CD4-positive, CD25-positive, alpha-beta regulatory T cell (primary cell): Measurements from ENCODE around the gene LRRC3C. TPM values are rescaled to one million over a fixed set of nuclear protein-coding genes. Genes with fewer than 3 reads are reported as not detected.

Source experiments
- ATAC-seq, 2 donors: fragments of 150-1000 bp; cut with Tn5 transposase; one replicate each; pipeline ENCODE4 v1.10.0; 2021; ENCODE audit warnings: low read depth in 2 of 2, moderate number of reproducible peaks in 2 of 2, moderate library complexity in 1 of 2
- DNase-seq, 3 donors: peaks; one replicate each; pipeline versions ENCODE4 v3.0.0 to v3.0.0-alpha.2; 2012 to 2022; ENCODE audit warnings: mixed read lengths in 1 of 3
- H3K27ac ChIP-seq: one replicate; pipeline ENCODE4 v1.7.0; 2013; ENCODE audit warnings: mild to moderate bottlenecking, low read length; ENCODE audit not compliant: insufficient read depth, poor library complexity, severe bottlenecking
- H3K27me3 ChIP-seq: one replicate; pipeline ENCODE4 v1.7.0; 2013; ENCODE audit warnings: low read length; ENCODE audit not compliant: control insufficient read depth, insufficient read depth
- H3K36me3 ChIP-seq: one replicate; pipeline ENCODE4 v1.7.0; 2013; ENCODE audit warnings: mild to moderate bottlenecking, low read length, moderate library complexity; ENCODE audit not compliant: control insufficient read depth, insufficient read depth
- H3K4me1 ChIP-seq: 2 replicates; pipeline ENCODE4 v1.7.0; 2013; ENCODE audit warnings: mild to moderate bottlenecking, low read length; ENCODE audit not compliant: insufficient read depth, control insufficient read depth, poor library complexity, severe bottlenecking
- H3K4me3 ChIP-seq: one replicate; pipeline ENCODE4 v1.7.0; 2013; ENCODE audit warnings: low read depth, mild to moderate bottlenecking, low read length, moderate library complexity
- H3K9me3 ChIP-seq, 2 experiments: 1 replicate in 1 of 2; 2 replicates in 1 of 2; pipeline ENCODE4 v1.7.0; 2013; ENCODE audit warnings: low read length in 2 of 2, mild to moderate bottlenecking in 1 of 2, moderate library complexity in 1 of 2; ENCODE audit not compliant: control insufficient read depth in 2 of 2
- H3K27ac Mint-ChIP-seq, 3 donors: one replicate each; pipeline ENCODE4 v1.8.0; 2020 to 2022; ENCODE audit warnings: mild to moderate bottlenecking in 3 of 3, mixed read lengths in 3 of 3, moderate library complexity in 2 of 3
- H3K27me3 Mint-ChIP-seq: one replicate; pipeline ENCODE4 v1.8.0; 2022; ENCODE audit warnings: mild to moderate bottlenecking, mixed read lengths
- H3K36me3 Mint-ChIP-seq: one replicate; pipeline ENCODE4 v1.8.0; 2020; ENCODE audit warnings: mixed read lengths
- H3K4me1 Mint-ChIP-seq, 4 donors: one replicate each; pipeline ENCODE4 v1.8.0; 2020 to 2022; ENCODE audit warnings: mixed read lengths in 4 of 4, mild to moderate bottlenecking in 1 of 4
- H3K4me3 Mint-ChIP-seq, 4 donors: one replicate each; pipeline ENCODE4 v1.8.0; 2020 to 2022; ENCODE audit warnings: mild to moderate bottlenecking in 4 of 4, mixed read lengths in 4 of 4, moderate library complexity in 3 of 4
- H3K9me3 Mint-ChIP-seq, 7 donors: one replicate each; pipeline ENCODE4 v1.8.0; 2020 to 2022; ENCODE audit warnings: mixed read lengths in 7 of 7, mild to moderate bottlenecking in 3 of 7, moderate library complexity in 2 of 7
- polyA plus RNA-seq, 4 donors: library from polyadenylated mRNA; unstranded; fragments of 300-500 nt; fragmentation: Illumina TruSeq; gene quantifications; one replicate each; pipeline ENCODE4 v1.2.3, GENCODE V29; 2021
- total RNA-seq: library from RNA; stranded (reverse); gene quantifications from one replicate; pipeline ENCODE4 v1.2.3, GENCODE V29; 2022

Gene LRRC3C
- total and polyA plus RNA-seq, 5 donors from 2014 or later, result 0.38 TPM; not detected in 4

- H3K4me1 Mint-ChIP-seq, result peaks cover 0 to 40% (median 13%) of the 10 kb centered on the region in 4 donors
- H3K27me3 ChIP-seq, result no peaks in the 10 kb centered on the region
- H3K9me3 Mint-ChIP-seq, result no peaks in the 10 kb centered on the region
- peak; percentile 85 to 86 for ATAC-seq
- H3K27ac ChIP-seq, result peak overlapping the region; percentile 67
- H3K4me1 ChIP-seq, result peaks cover 23% of the 10 kb centered on the region
- DNase-seq, result peak; percentile 87 to 94 (median 92)
- H3K27me3 Mint-ChIP-seq, result peaks cover 4% of the 10 kb centered on the region
- H3K36me3 ChIP-seq, result no peaks in the 10 kb centered on the region
- H3K27ac Mint-ChIP-seq, result peak overlapping the region; percentile 54 to 92 (median 85)
- H3K4me3 Mint-ChIP-seq, result peak overlapping the region; percentile 66 to 92 (median 86)
- H3K36me3 Mint-ChIP-seq, result no peaks in the 10 kb centered on the region
- H3K9me3 ChIP-seq, result no peaks in the 10 kb centered on the region
- H3K4me3 ChIP-seq, result peak overlapping the region; percentile 62
These were observed 25.3 kb downstream of the LRRC3C start for GRCh38 chr17:39952680-39953470.

- DNase-seq (no peak), ATAC-seq (no peak)
- peak overlapping the region; percentile 62 for H3K4me3 ChIP-seq
- H3K27me3 ChIP-seq, result no peaks in the 10 kb centered on the region
- H3K9me3 Mint-ChIP-seq, result no peaks in the 10 kb centered on the region
- peak overlapping the region; percentile 66 to 92 (median 86) for H3K4me3 Mint-ChIP-seq
- no peaks in the 10 kb centered on the region for H3K36me3 Mint-ChIP-seq
- H3K27me3 Mint-ChIP-seq, result peaks cover 4% of the 10 kb centered on the region
- H3K4me1 Mint-ChIP-seq, result peaks cover 0 to 34% (median 11%) of the 10 kb centered on the region in 4 donors
- no peaks in the 10 kb centered on the region for H3K9me3 ChIP-seq
- H3K27ac ChIP-seq, result peak overlapping the region; percentile 67
- H3K36me3 ChIP-seq, result no peaks in the 10 kb centered on the region
- H3K4me1 ChIP-seq, result peaks cover 18% of the 10 kb centered on the region
- peak overlapping the region; percentile 54 to 92 (median 85) for H3K27ac Mint-ChIP-seq
These were observed 25.9 kb downstream of the LRRC3C start for GRCh38 chr17:39953471-39953888.

GRCh38 chr17:39954876-39955275, 27.3 kb downstream of the LRRC3C start:
- DNase-seq (no peak), ATAC-seq (no peak)
- no peak overlapping the region for H3K4me3 ChIP-seq
- H3K27ac Mint-ChIP-seq, result peak overlapping the region in 1 of 3 donors; percentile 59
- peaks cover 5 to 26% (median 13%) of the 10 kb centered on the region in 4 donors for H3K4me1 Mint-ChIP-seq
- H3K36me3 Mint-ChIP-seq, result no peaks in the 10 kb centered on the region
- no peaks in the 10 kb centered on the region for H3K9me3 ChIP-seq
- H3K9me3 Mint-ChIP-seq, result no peaks in the 10 kb centered on the region
- no peak overlapping the region for H3K27ac ChIP-seq
- no peaks in the 10 kb centered on the region for H3K36me3 ChIP-seq
- peak overlapping the region in 1 of 4 donors; percentile 43 for H3K4me3 Mint-ChIP-seq
- no peaks in the 10 kb centered on the region for H3K27me3 ChIP-seq
- peaks cover 19% of the 10 kb centered on the region for H3K4me1 ChIP-seq
- peaks cover 4% of the 10 kb centered on the region for H3K27me3 Mint-ChIP-seq

GRCh38 chr17:39955726-39956225, 28.2 kb downstream of the LRRC3C start:
- Mint-ChIP-seq H3K9me3 (no peaks in the 10 kb centered on the region), H3K27ac (peak overlapping the region in 1 of 3 donors; percentile 72), H3K4me3 (peak overlapping the region in 1 of 4 donors; percentile 28), H3K27me3 (peaks cover under 1% of the 10 kb centered on the region), H3K36me3 (no peaks in the 10 kb centered on the region), H3K4me1 (peaks cover 5 to 28% (median 12%) of the 10 kb centered on the region in 4 donors)
- no peaks in the 10 kb centered on the region for H3K9me3 ChIP-seq
- no peaks in the 10 kb centered on the region for H3K36me3 ChIP-seq
- no peak overlapping the region for H3K4me3 ChIP-seq
- H3K27me3 ChIP-seq, result no peaks in the 10 kb centered on the region
- DNase-seq (no peak), ATAC-seq (no peak)
- H3K4me1 ChIP-seq, result peaks cover 19% of the 10 kb centered on the region
- no peak overlapping the region for H3K27ac ChIP-seq

- no peaks in the 10 kb centered on the region for H3K9me3 ChIP-seq
- H3K36me3 ChIP-seq, result no peaks in the 10 kb centered on the region
- Mint-ChIP-seq H3K27me3 (peaks cover 5% of the 10 kb centered on the region), H3K27ac (no peak overlapping the region), H3K4me3 (peak overlapping the region in 2 of 4 donors; percentile 30 to 71), H3K4me1 (peaks cover 10 to 41% (median 26%) of the 10 kb centered on the region in 4 donors), H3K9me3 (no peaks in the 10 kb centered on the region), H3K36me3 (no peaks in the 10 kb centered on the region)
- H3K4me3 ChIP-seq, result no peak overlapping the region
- no peak for ATAC-seq
- no peaks in the 10 kb centered on the region for H3K27me3 ChIP-seq
- H3K27ac ChIP-seq, result no peak overlapping the region
- DNase-seq, result no peak
- peaks cover 23% of the 10 kb centered on the region for H3K4me1 ChIP-seq
These were observed 33.1 kb downstream of the LRRC3C start for GRCh38 chr17:39960524-39961041.

- H3K4me3 ChIP-seq, result no peak within 1 kb of the TSS
- peaks cover 23% of the 10 kb centered on the region for H3K4me1 ChIP-seq
- H3K27me3 ChIP-seq, result no peaks in the 10 kb centered on the region
- H3K27ac ChIP-seq, result peak within 1 kb of the TSS; percentile 39
- Mint-ChIP-seq H3K36me3 (peaks cover 3% of the 10 kb centered on the region), H3K27me3 (peaks cover 5% of the 10 kb centered on the region), H3K4me3 (peak within 1 kb of the TSS; percentile 27 to 77 (median 50)), H3K27ac (peak within 1 kb of the TSS; percentile 87 to 99 (median 91)), H3K9me3 (no peaks in the 10 kb centered on the region), H3K4me1 (peaks cover 10 to 41% (median 26%) of the 10 kb centered on the region in 4 donors)
- H3K36me3 ChIP-seq, result no peaks in the 10 kb centered on the region
- no peaks in the 10 kb centered on the region for H3K9me3 ChIP-seq
- ATAC-seq, result no peak
- DNase-seq, result peak in 1 of 3 donors; percentile 74
These were observed 35.2 kb downstream of the LRRC3C start, which contains the start of gene GSDMA for GRCh38 chr17:39962642-39963220. GSDMA (plus strand) TSS chr17:39963004; CDS start chr17:39965688, 2,684 bp downstream.

DNA sequence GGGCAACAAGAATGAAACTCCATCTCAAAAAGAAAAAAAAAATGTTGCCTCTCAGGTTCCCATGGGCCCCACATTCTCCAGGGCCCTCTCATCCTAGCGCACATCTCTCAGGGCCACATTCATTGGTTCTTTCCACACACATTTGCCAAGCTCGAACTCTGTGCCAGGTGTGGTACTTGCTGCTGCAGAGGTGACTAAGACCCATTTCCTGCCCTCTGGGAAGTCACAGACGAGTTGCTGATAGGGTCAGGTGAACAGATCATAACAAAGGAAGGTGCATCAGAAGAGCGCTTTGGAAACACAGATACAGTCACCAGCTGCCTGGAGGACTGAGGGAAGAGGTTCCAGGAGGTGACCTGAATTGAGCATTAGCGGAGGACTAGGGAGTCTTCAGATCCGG, 36.3 kb downstream of the LRRC3C start:
- H3K36me3 Mint-ChIP-seq, result peaks cover 3% of the 10 kb centered on the region
- Histone ChIP-seq H3K4me3 (no peak overlapping the region), H3K27me3 (no peaks in the 10 kb centered on the region), H3K4me1 (peaks cover 22% of the 10 kb centered on the region), H3K27ac (peak overlapping the region; percentile 39), H3K9me3 (no peaks in the 10 kb centered on the region), H3K36me3 (no peaks in the 10 kb centered on the region)
- peaks cover 9% of the 10 kb centered on the region for H3K27me3 Mint-ChIP-seq
- DNase-seq, result peak in 1 of 3 donors; percentile 84
- H3K9me3 Mint-ChIP-seq, result peaks cover 0 to 3% (median 0%) of the 10 kb centered on the region in 7 donors
- H3K4me1 Mint-ChIP-seq, result peaks cover 9 to 44% (median 27%) of the 10 kb centered on the region in 4 donors
- peak; percentile 90 to 93 for ATAC-seq
- peak overlapping the region; percentile 70 to 99 (median 87) for H3K27ac Mint-ChIP-seq
- H3K4me3 Mint-ChIP-seq, result peak overlapping the region; percentile 27 to 56 (median 46)
